Endothelial cell (in vitro differentiated cells): Measurements from ENCODE around the gene CRB2. TPM values are rescaled to one million over a fixed set of nuclear protein-coding genes. Genes with fewer than 3 reads are reported as not detected.

Experiments used
- DNase-seq: peaks from one replicate; pipeline ENCODE4 v3.0.0; 2021; ENCODE audit warnings: low spot score
- H3K27ac Mint-ChIP-seq: one replicate; pipeline ENCODE4 v1.8.0; 2021; ENCODE audit warnings: mixed read lengths, inconsistent platforms; ENCODE audit not compliant: unreplicated experiment
- H3K27me3 Mint-ChIP-seq: one replicate; pipeline ENCODE4 v1.8.0; 2021; ENCODE audit warnings: mild to moderate bottlenecking, moderate library complexity, mixed read lengths, inconsistent platforms; ENCODE audit not compliant: unreplicated experiment
- H3K36me3 Mint-ChIP-seq: one replicate; pipeline ENCODE4 v1.8.0; 2021; ENCODE audit warnings: mild to moderate bottlenecking, low read depth, mixed read lengths, inconsistent platforms; ENCODE audit not compliant: unreplicated experiment
- H3K4me1 Mint-ChIP-seq: one replicate; pipeline ENCODE4 v1.8.0; 2021; ENCODE audit warnings: mild to moderate bottlenecking, mixed read lengths, inconsistent platforms; ENCODE audit not compliant: unreplicated experiment
- H3K4me3 Mint-ChIP-seq: one replicate; pipeline ENCODE4 v1.8.0; 2021; ENCODE audit warnings: mild to moderate bottlenecking, mixed read lengths, inconsistent platforms; ENCODE audit not compliant: unreplicated experiment
- H3K9me3 Mint-ChIP-seq: one replicate; pipeline ENCODE4 v1.8.0; 2021; ENCODE audit warnings: mixed read lengths, inconsistent platforms; ENCODE audit not compliant: unreplicated experiment
- total RNA-seq: library from RNA; stranded (reverse); fragmentation: NEBNext Ultra II Directional; extraction: Animal tissue kit (Norgen Biotek cat#: 25700); gene quantifications from one replicate; pipeline ENCODE4 v1.2.1, GENCODE V29; 2021; ENCODE audit not compliant: unreplicated experiment
- TF ChIP-seq, protein P1 (sequence below): fragments of 200-600 bp; sonication (generic); IDR thresholded peaks from one replicate; pipeline ENCODE4 v1.5.0; 2021; ENCODE audit warnings: antibody characterized with exemption; ENCODE audit not compliant: unreplicated experiment

The CRB2 gene
- total RNA-seq, 1 donor from 2014 or later: 0.18 TPM

DNA sequence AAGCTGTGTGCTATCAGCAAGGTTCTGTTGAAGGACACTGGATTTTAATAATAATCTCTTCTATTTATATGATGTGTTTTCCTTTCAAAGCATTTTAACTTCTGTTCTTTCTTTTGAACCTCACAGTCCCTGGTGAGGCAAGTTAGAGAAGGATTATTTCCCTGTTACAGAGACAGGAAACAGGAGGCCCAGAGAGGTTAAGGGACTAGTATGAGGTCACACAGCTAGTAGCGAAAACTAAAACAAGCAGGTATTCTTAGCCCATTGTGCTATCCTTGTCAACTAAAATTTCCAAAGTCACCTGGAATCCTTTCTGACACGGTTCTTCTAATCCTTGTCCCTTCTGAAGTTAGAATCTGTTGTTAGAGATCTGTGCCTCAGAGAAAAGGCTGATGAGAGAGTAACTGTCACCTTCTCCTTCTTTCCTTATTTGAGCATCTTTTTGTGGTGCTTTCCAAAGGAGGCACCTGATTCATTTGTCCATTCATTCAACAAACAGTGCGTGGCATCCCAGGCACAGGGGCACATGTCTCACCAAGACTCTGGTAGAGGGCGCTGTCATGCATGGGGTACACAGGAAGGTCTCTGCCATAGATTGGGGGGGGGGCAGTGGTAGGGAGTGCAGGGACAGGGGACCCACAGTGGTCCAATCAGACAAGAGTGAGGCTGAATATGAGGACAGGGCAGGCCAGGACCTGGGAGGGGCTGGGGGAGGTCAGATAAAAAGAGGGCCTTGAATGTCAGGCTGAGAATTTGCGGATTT, 61.5 kb downstream of the CRB2 start:
- Mint-ChIP-seq H3K4me1 (peaks cover 5% of the 10 kb centered on the region), H3K36me3 (peaks cover 10% of the 10 kb centered on the region), H3K27me3 (peaks cover 11% of the 10 kb centered on the region), H3K4me3 (no peak overlapping the region), H3K27ac (no peak overlapping the region), H3K9me3 (no peaks in the 10 kb centered on the region)
- no peak for DNase-seq
- TF ChIP-seq, protein P1, sequence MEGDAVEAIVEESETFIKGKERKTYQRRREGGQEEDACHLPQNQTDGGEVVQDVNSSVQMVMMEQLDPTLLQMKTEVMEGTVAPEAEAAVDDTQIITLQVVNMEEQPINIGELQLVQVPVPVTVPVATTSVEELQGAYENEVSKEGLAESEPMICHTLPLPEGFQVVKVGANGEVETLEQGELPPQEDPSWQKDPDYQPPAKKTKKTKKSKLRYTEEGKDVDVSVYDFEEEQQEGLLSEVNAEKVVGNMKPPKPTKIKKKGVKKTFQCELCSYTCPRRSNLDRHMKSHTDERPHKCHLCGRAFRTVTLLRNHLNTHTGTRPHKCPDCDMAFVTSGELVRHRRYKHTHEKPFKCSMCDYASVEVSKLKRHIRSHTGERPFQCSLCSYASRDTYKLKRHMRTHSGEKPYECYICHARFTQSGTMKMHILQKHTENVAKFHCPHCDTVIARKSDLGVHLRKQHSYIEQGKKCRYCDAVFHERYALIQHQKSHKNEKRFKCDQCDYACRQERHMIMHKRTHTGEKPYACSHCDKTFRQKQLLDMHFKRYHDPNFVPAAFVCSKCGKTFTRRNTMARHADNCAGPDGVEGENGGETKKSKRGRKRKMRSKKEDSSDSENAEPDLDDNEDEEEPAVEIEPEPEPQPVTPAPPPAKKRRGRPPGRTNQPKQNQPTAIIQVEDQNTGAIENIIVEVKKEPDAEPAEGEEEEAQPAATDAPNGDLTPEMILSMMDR: no peak

DNA sequence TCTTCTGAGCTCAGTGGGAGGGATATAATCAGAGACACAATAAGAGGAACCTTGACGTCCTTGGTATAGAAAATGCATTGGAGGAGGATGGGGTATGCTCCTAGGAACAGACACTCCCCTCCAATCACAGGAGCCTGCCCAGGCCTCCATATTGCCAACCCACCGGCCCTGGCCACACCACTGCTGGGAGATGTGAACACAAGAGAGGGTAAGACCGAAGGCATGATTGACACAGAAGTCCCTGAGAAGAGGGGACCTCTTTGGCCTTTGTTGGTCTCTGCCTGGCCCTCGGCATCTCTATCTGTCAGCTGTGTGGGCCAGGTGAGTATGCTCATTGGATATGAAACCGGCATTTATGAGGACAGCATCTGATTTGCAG, 62.0 kb downstream of the CRB2 start:
- peaks cover 5% of the 10 kb centered on the region for H3K4me1 Mint-ChIP-seq
- H3K27me3 Mint-ChIP-seq: peaks cover 11% of the 10 kb centered on the region
- peaks cover 10% of the 10 kb centered on the region for H3K36me3 Mint-ChIP-seq
- H3K4me3 Mint-ChIP-seq: no peak overlapping the region
- no peak for DNase-seq
- H3K9me3 Mint-ChIP-seq: no peaks in the 10 kb centered on the region
- no peak overlapping the region for H3K27ac Mint-ChIP-seq
- TF ChIP-seq, protein P1: no peak

DNA sequence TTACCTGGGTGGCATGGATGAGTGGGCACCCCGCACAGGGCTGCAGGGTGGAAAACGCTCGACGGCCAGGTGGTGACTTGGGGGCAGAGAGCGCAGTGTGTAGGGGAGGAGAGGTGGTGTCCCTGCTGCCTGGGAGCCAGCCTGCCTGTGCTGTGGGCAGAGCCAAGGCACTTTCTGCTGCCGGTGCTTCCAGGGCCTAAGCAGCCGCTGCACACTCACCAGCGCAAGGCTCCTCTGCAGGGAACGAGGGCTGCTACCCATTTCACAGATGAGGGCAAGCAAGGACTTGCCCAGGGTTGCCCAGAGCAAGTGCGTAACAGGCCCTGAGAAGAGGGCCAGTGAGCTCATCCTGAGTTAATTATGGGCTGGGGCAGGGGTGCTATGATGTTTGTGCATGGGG, 62.5 kb downstream of the CRB2 start:
- DNase-seq: no peak
- H3K36me3 Mint-ChIP-seq: peaks cover 10% of the 10 kb centered on the region
- no peak overlapping the region for H3K27ac Mint-ChIP-seq
- H3K9me3 Mint-ChIP-seq: no peaks in the 10 kb centered on the region
- no peak overlapping the region for H3K4me3 Mint-ChIP-seq
- TF ChIP-seq, protein P1: no peak
- peaks cover 11% of the 10 kb centered on the region for H3K27me3 Mint-ChIP-seq
- H3K4me1 Mint-ChIP-seq: peaks cover 5% of the 10 kb centered on the region

DNA sequence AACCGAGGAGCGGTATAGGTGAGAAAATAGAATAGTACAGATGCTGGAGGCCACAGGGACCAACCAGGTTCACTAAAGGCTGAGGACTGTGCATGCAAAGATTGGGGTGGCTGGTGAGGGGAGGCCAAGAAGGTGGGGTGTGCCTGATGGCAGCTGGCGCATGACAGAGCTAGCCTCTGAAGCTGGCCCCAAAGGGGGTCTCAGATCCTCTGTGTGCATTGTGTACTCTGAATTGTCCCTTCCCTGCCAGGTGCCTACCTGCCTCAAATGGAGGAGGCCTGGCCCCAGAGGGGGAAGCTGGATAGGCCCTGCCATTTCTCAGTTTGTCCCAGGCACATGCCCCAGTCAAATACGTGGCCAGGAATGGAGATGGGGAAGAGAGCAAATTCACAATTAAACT, 63.1 kb downstream of the CRB2 start:
- H3K9me3 Mint-ChIP-seq: no peaks in the 10 kb centered on the region
- H3K27me3 Mint-ChIP-seq: peaks cover 11% of the 10 kb centered on the region
- H3K4me3 Mint-ChIP-seq: no peak overlapping the region
- DNase-seq: no peak
- TF ChIP-seq, protein P1: no peak
- H3K4me1 Mint-ChIP-seq: peaks cover 5% of the 10 kb centered on the region
- H3K27ac Mint-ChIP-seq: no peak overlapping the region
- peaks cover 10% of the 10 kb centered on the region for H3K36me3 Mint-ChIP-seq
